Glomerular visceral epithelial cell (primary cell): Measurements from ENCODE around the gene TTI1.
"Not testable (repeated sequence)": the region's sequence is repeated elsewhere in the genome, so short reads cannot be mapped to it uniquely, and the experiment has no call there.

Source experiments
- DNase-seq: peaks from one replicate; pipeline ENCODE4 v3.0.0-alpha.2; 2016; ENCODE audit errors: extremely low spot score

Gene TTI1

DNA sequence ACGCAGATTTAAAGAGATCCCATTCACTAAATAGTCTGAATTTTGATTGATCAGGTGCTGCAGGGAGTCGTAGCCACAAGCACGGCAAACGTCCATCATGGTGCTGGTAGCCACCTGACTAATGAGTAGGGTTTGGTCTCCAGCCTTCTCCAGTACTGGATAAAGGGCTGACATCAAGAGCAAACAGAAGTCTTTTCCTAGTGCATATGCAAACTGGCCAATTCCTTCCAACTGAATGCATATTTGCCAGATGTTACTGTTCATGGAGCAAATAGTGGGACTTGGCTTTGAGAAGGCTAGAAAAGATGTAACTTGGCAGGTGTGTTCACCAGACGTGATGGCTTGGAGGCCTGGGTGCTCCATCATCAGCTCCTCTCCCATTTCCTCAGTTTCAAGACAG lies 21.6 kb downstream of the TTI1 start:
- DNase-seq, result no peak

DNA sequence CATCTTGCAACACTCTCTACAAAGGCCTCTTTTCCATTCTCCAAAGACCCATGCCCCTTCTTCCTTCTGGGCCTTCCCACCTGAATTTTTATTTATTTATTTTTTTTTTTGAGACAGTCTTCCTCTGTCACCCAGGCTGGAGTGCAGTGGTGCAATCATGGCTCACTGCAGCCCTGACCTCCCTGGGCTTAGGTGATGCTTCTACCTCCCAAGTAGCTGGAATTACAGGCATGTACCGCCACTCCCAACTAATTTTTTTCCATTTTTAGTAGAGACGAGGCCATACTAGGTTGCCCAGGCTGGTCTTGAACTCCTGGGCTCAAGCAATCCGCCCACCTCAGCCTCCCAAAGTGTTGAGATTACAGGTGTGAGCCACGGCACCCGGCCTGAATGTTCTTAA lies 23.8 kb downstream of the TTI1 start:
- not testable (repeated sequence) for DNase-seq

DNA sequence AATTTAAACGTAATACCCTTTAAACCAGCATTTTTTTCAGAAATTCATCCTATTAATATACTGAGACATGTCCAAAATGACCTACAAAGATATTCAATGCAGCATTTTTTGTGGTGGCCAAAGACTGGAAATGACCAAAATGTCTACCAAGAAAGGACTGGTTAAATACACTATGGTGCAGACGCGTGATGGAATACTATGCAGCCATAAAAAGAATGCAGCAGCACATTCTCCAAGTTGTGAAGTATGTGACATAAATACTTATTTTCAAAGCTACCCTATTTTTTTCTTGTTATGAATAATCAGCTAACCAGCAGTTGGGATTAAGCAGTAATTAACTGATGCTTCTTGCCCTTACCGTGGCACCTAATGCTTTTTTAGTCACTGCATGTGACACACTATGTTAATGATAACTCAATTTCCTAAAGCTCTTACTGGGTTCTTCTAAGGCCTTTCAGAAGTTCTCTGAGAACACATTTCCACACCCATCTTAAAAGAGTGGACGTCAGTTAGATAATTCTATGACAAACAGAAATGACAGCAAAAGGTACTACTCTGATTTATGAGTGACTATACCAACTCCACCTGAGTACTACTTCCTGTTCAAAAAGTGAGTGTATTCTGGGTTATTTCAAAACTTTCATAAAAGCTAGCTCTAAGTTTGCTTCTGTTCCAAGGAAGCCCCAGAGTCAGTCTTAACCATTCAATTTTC lies 24.9 kb downstream of the TTI1 start:
- DNase-seq, result no peak

DNA sequence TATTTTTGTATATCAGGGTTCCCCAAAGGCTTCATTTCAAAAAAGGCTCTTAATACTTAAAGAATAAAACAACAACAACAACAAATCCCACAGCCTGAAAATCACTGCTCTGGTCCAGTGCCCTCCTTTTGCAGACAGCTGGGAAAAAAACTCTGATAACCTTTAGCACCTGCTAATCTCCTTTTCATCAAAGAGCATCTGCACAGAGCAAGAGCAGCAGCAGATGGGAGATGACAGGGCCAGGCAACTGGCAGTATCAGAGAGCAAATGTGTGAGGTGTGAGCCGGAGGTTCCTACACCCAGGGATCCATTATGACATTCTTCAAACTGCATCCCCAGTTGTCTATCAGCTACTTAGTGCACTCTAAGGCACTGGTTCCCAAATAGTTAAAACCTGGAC lies 25.7 kb downstream of the TTI1 start:
- no peak for DNase-seq

DNA sequence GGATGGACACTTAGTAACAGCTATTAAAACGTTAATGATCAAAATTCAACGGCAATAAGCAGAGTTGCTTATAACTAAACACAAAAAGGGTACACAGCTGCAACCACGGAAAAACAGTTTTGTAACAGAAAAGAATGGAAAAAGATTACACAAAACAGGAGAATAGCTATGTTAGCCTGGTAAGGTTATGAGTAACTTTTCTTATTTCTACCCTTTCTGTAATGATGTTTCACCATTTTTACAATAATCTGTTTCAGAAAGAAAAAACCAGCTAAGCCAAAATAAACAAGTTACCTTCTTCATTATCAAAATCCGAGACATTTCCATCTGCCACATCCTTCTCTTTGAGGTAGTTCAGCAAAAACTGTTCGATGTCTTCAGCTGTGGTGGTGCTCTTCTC lies 27.4 kb downstream of the TTI1 start:
- no peak for DNase-seq

DNA sequence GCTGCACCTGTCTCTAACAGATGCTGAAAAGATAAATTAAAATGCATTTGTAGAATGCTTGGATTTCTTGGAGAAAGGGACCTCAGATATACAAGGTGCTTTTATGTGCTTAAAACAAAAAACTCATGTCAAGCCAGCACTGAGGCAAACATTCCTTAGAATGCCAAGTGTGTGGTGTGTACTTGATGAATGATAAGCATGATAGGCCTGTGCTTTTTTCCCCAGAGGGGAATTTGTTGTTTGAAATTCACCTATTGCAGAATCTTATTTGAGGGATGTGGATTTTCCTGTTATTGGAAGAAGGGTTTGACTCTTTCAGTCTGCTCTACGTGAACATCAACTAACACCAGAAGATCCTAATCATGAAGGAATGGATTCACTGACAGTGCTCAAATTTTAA lies 28.8 kb downstream of the TTI1 start:
- DNase-seq, result no peak

DNA sequence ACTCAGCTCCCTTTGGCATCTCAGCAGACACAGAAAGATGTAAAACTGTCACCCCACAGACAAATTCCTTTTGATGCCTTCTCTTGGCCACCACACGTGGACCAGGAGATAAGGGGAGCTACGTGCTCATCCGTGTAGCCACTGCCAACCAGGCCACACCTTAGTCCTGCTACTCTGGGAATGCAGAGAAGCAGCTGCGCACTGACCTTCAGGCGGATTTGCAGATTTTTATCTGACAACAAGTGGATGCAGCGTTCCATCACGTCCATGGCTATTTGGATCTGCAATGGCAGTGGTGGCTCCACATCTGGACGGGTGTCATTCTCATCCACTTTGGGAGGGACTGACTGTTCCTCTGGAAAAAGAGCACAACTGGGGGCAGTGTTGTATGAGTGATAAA lies 30.8 kb downstream of the TTI1 start:
- no peak for DNase-seq

DNA sequence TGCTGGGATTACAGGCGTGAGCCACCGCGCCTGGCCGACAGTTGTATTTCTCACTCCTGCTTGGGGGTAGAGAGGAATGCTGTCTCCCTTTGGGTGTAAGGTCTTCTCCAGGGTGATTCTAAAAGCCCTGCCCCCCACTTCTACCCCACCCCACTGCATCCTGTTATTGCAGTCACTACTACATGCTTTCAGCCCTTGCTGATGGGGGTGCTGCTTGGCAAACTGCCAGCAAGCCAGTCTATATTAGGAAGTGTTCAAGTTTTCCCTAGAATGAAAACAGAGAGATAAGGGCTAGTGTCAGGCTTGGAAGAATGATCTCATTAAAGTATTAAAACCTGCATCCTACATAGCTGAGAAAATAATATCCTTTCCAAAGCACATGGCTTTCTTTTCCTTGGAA lies 31.3 kb downstream of the TTI1 start:
- DNase-seq, result no peak

DNA sequence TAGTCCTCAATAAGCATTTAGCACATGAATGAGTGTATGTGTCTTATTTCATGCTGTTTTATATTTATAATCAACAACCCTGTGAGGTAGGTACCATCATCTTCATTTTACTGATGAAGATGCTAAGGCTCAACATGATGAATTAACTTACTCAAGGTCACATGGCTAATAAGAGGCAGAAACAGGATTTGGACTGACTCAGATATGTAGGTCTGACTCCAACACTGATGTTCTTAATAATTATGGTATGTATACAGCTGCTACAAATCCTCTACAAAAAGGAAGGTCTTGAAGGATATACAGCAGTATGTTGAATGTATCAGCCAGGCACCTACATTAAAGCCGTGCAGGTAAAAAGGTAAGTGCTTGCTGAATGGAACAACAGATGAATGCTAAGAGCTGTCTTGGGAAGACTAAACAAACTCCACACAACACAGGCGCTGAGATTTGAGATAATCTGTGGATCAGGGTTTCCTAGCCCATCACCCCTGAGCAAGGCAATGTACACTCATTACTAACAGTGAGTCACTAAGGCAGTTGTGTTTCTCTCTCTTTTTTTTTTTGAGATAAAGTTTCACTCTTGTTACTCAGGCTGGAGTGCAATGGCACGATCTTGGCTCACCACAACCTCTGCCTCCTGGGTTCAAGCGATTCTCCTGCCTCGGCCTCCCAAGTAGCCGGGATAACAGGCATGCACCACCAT lies 31.9 kb downstream of the TTI1 start:
- DNase-seq, result peak; percentile 36

DNA sequence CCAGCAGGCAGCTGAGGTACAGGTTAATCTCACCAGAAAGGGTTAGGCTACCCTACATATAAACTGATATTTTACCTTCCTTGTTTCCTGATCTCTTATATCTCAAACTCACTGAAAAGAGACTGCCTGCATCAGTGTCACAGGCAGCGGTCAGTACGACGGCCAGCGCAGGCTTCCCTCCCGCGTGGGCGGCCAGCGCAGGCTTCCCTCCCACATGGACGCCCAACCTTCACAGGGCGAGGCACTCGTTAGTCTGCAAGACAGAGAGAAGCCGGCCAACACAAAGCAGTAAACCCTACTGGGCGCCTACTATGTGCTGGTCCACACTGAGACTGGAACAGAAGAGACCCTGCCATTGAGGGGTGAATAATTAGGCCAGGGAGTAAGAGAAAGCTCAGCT lies 33.0 kb downstream of the TTI1 start:
- DNase-seq, result no peak

DNA sequence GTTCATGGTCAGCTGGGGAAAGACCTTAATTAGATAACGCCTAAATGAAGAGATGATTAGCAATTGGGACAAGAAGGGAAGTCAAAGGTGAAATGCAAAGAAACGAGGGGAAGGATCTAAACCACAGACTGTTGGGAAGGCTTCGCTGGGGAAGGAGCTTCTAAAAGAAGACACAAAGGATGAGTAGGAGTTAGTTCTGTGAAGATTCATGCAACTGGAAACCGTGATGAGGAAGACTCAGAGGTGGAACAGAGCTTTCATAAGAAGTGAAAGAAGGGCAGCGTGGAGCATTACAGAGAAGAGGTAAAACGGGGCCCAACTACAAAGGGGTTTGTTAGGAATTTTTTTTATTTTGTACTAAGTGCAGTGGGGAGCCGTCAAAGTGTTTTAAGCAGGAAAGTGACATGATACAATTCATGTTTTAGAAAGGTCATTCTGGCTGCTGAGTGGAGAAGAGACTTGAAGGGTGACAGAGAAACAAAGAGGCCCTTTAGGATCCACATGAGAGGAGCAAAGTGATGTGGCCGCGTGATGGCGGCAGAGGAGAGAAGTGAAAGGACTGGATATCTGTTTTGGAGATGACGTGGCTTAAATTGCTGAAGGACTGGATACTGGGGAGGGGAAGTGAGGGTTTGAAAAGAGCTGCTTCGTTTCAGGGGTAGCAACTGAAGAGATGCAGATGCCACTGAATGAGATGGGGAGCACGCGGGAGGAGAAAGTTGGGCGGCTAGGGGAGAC lies 33.6 kb downstream of the TTI1 start:
- DNase-seq, result no peak

DNA sequence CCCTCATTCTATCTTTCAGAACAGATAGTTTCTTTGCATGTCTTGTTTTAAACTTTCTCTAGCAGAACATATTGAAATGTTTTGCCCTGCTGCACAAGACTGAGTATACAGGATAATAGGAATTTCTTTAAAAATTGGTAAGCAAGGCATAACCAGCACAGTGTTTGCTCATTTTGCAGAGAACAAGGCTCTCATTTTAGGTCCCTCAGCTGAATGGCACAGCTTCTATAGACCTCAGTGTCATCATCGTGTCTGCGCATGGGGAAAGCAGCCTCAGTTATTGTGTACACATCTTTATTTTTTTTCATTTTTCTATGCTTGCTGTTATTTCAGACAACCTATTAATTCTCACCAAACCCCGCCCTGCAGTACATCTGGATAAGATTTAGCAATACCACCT lies 35.7 kb downstream of the TTI1 start:
- DNase-seq, result no peak

DNA sequence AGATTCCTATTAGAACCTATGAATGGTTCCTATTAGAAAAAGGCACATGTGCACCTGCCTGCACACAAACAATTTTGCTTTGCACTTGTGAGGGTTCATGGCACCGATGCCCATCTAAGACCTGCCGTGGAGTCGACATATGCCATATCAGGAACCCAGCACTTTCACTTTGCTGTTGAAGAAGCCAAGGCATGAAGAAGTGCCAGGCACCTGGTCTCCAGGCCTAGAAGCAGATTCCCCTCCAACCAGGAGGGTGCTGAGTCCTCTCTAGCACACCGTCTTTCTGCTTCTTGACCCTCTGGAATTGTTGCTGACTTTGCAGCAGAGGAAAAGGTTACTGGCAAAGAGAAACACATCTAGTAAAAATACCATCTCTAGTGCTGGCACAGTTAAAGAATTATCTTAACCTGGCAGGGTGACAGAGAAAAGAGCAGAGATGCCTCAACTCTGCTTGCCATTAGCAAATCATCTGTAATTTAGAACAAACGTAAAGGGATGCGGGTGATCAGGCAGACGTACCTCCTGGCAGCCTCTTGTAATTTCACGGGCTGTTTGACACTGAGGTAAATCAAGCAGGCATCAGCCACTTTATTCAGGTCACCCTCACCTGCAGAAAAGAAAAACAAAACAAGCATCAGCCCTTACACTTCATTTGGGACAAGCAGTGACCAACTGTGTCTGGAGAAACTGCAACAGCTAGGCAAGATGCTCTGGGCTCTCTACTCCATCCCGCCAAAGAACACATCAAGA lies 37.2 kb downstream of the TTI1 start:
- DNase-seq, result no peak

DNA sequence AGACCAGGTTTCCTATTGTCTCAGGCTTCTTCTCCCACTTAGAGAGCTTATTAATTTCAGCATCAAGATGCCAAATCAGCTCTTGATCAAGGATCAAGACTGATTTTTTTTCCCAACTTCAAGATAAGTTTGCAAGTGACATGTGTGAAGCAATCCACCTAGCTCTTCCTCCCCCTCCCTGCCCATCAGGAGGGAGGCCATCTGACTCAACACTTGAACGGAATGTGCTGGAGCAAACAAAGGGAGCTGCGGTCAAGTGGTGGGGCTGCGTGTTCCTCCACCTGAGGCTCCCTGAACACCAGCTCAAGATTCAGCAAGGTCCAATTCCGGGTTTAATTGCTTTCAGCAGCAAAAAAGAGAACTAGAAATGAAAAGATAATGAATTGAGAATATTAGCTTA lies 38.7 kb downstream of the TTI1 start:
- peak; percentile 87 for DNase-seq

DNA sequence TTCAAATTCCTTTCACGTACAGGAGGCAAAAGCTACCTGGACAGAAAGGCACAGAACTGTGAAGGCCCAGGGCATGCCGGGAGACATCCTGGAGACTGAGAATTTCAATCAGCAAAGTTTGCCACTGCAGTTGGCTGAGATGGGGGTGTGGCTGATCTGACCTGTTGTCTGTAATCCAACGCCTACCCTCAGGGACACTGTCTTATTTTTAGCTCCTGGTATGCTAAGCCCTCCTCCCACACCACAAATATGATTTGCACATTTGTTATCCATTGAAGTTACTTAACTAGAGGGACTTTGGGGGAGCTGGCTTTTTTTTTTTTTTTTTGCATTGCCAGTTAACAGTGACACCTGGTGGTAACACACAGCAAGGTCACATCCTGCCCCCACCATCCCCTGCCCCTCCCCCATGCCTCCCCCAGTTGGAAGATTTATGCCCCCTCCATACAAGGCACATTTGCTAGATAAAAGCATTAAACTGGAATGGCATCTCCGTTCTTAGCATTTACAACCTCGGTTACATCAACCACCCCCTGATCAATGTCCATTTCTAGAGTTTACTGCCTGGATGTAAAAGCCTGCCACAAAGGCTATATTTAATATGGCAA lies 40.4 kb downstream of the TTI1 start:
- DNase-seq, result peak; percentile 77

DNA sequence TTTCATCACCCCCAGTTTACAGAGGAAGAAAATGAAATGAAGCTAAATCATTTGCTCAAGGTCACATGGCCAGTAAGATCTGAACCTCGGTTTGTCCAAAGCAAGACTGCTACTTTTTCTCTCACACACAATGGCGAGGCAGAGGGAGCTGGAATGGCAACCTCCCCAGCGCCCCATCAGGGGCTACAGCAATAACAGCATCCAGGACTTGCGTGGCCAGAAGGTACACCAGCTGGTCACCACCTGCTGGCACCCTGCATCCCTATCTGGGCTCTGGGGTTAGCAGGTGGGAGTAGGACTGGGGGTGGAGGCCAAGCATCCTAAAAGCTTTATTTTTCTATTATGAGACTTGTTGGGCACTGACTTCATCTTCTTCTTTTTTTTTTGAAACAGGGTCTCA lies 41.3 kb downstream of the TTI1 start:
- DNase-seq, result no peak

DNA sequence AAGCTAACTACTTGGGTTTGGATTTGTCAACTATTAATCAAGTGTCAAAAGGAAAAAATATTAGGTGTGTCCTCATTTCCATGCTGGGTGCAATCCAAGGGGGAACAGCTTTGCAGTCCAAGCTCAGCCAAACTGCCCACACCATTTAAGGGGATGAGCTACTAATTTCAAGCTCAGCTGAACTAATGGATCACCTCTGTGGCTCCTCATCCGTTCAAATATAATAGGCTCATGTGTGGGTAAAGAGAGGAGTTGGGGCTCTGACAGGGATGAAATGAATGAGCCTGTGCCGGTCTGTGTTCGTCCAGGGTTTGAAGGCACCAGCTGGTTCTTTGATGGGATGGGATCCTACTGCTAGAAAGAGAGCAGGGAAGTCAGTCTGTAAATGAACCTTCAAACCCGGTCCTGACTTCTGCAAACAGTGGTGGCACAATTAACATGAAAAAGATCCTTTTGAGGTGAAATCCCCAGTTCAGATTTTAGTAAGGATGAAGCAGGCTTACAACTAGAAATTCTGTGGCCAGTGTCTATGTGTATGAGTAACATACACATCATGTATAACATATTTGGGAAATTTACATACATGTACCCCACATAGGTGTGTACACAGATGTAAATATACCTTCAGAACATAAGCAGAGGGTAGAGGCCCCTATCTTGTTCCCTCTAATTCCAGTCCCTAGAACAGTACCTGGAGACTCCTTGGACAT lies 41.9 kb downstream of the TTI1 start:
- peak; percentile 9 for DNase-seq

DNA sequence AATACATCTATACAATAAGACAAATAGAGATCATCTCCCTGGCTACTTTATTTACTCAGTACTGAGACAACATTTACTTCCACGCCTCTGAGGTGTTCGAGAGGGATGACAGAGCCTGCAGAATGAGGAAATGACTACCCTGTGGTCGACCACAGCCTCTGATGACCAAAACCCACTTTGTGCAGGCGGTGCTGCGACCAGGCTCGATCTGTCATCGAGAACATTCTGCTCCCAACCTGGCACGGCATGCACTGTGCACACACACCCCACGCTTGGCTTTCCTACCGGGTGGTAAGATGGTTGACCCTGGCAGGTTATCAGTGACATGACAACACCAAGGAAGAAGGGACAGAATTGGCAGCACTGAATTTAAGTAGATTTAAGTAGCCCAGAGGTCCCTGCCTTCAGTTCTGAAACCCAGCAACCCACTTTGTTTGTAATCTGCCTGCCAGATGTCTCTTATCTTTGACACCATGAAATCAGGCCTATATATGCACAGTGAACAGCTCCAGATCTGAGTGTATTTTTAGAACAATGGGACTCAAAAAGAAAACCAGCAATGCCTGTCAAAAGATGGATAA lies 42.6 kb downstream of the TTI1 start:
- peak; percentile 92 for DNase-seq

DNA sequence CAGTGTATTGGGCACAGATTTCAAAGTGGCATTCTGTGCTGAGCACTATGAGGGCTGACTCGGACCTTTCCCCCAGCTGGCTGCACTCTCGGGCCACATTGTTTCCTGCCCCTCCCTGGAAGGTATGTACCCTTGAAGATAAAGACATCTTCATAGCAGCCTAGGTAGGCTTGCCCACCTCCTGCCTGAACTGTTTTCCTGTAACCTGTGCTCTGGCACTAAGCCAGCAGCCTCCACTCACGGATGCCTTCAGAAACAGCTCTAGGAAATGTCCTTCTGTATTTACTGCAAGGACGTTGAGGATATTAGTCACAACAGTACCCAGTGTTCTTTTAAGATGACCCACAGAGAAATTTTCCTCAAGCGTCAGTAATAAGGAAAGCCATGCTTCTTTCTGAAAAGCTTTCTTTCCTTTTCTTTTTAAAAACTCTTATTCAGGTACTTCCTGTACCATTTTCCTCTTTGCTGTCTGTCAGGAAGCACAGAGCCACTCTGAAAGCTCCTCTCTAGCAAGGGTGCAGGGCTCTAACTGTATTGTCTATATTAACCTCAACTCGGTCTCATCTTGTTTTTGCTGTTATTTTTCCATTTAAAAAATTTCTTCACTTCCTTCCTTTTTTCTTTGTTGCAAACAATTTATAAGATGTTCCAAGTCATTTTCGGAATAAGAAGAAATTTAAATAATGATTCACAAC lies 43.5 kb downstream of the TTI1 start:
- DNase-seq, result peak; percentile 40

DNA sequence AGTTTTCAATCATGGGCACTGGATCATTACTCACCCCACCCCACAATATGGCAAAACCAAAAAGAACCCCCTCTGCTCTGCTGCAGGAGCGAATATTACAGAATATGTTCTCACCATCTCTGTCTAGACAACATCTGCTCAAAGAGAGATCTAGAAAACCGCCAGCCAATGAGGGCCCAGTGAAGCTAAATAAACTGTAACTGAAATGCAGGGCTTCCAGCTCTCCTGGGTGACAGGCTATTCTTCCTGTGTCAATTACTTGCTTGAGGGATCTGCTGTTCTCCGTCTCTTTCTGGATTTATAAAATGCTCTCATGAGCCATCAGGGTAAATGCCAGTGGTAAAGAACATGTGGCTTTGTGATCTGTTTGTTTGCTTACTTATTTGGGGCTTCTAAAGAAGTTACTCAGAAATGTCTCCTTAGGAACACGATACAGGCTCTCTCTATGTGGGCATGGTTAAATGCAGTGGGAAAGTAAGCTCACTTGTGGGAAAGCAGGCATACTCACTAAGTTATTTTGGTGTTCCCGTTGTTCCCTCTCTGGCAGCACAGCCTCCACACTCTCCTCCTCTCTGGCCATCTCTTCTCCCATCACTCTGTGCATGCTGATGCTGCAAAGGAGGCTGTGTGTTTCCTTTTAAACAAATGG lies 44.8 kb downstream of the TTI1 start:
- no peak for DNase-seq
